ENCODE measurements around the gene RNF182. TPM values are rescaled to one million over a fixed set of nuclear protein-coding genes. Genes with fewer than 3 reads are reported as not detected.
"Not testable (repeated sequence)": the region's sequence is repeated elsewhere in the genome, so short reads cannot be mapped to it uniquely, and the experiment has no call there.

The RNF182 gene
- total RNA-seq, 1 experiment from 2014 or later: not detected

- Mint-ChIP-seq H3K27me3 (ENCODE audit: insufficient read depth, unreplicated experiment) (peaks cover 18% of the 10 kb centered on the region), H3K27ac (ENCODE audit: low read depth, unreplicated experiment) (no peak overlapping the region), H3K9me3 (ENCODE audit: unreplicated experiment) (no peaks in the 10 kb centered on the region), H3K4me1 (ENCODE audit: insufficient read depth, unreplicated experiment) (no peaks in the 10 kb centered on the region), H3K4me3 (ENCODE audit: unreplicated experiment) (no peak overlapping the region), H3K36me3 (ENCODE audit: insufficient read depth, unreplicated experiment) (no peaks in the 10 kb centered on the region)
- no peak for DNase-seq (ENCODE audit: unreplicated experiment)
- intact Hi-C loops (cut with micrococcal nuclease): no loop called here
- ChIA-PET POLR2A (interaction anchor here (0.9 kb wide), 1 partner anchor 9 kb away, joined by 3 read pairs; no protein-coding TSS in a partner anchor), CTCF (interaction anchor here (1.2 kb wide), 1 partner anchor 212 kb away, joined by 3 read pairs; no protein-coding TSS in a partner anchor)
- BruUV-seq (replicated peaks): no TSS peak
- TF ChIP-seq, protein P1, sequence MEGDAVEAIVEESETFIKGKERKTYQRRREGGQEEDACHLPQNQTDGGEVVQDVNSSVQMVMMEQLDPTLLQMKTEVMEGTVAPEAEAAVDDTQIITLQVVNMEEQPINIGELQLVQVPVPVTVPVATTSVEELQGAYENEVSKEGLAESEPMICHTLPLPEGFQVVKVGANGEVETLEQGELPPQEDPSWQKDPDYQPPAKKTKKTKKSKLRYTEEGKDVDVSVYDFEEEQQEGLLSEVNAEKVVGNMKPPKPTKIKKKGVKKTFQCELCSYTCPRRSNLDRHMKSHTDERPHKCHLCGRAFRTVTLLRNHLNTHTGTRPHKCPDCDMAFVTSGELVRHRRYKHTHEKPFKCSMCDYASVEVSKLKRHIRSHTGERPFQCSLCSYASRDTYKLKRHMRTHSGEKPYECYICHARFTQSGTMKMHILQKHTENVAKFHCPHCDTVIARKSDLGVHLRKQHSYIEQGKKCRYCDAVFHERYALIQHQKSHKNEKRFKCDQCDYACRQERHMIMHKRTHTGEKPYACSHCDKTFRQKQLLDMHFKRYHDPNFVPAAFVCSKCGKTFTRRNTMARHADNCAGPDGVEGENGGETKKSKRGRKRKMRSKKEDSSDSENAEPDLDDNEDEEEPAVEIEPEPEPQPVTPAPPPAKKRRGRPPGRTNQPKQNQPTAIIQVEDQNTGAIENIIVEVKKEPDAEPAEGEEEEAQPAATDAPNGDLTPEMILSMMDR (IDR thresholded peaks at IDR 0.05; ENCODE audit: unreplicated experiment): no peak
These were observed 8.0 kb downstream of the RNF182 start for GRCh38 chr6:13932785-13933184.

DNA sequence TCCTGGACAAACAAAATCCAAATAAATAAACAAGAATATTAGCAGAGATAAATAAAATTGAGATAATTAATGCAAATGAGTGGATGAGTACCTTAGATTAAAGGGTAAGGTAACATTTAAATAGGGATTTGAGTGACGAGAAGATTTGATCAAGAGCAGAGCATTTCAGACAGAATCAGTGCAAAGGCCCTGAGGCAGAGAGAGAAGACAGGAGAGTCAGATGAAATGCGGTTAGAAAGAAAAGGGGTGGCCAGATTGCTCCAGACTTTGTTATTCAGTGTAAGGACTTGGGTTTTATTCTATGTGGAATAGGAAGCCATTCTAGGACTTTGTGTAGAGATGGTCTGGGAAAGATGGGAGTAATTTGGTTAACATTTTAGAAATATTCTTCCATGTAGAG is 10.0 kb downstream of the RNF182 start:
- TF ChIP-seq, protein P1 (IDR thresholded peaks at IDR 0.05; ENCODE audit: unreplicated experiment): no peak
- Mint-ChIP-seq H3K27me3 (ENCODE audit: insufficient read depth, unreplicated experiment) (peaks cover 9% of the 10 kb centered on the region), H3K9me3 (ENCODE audit: unreplicated experiment) (no peaks in the 10 kb centered on the region), H3K4me1 (ENCODE audit: insufficient read depth, unreplicated experiment) (no peaks in the 10 kb centered on the region), H3K36me3 (ENCODE audit: insufficient read depth, unreplicated experiment) (no peaks in the 10 kb centered on the region), H3K27ac (ENCODE audit: low read depth, unreplicated experiment) (no peak overlapping the region), H3K4me3 (ENCODE audit: unreplicated experiment) (no peak overlapping the region)
- no TSS peak for BruUV-seq (replicated peaks)
- intact Hi-C loops (cut with micrococcal nuclease): no loop called here
- DNase-seq (ENCODE audit: unreplicated experiment): no peak
- POLR2A ChIA-PET: interaction anchor here (1.5 kb wide), 1 partner anchor 12 kb away, joined by 3 read pairs; no protein-coding TSS in a partner anchor
- CTCF ChIA-PET: interaction anchor here (0.7 to 1.3 kb wide), 2 partner anchors 60 to 132 kb away, joined by 3 to 4 read pairs; no protein-coding TSS in a partner anchor

DNA sequence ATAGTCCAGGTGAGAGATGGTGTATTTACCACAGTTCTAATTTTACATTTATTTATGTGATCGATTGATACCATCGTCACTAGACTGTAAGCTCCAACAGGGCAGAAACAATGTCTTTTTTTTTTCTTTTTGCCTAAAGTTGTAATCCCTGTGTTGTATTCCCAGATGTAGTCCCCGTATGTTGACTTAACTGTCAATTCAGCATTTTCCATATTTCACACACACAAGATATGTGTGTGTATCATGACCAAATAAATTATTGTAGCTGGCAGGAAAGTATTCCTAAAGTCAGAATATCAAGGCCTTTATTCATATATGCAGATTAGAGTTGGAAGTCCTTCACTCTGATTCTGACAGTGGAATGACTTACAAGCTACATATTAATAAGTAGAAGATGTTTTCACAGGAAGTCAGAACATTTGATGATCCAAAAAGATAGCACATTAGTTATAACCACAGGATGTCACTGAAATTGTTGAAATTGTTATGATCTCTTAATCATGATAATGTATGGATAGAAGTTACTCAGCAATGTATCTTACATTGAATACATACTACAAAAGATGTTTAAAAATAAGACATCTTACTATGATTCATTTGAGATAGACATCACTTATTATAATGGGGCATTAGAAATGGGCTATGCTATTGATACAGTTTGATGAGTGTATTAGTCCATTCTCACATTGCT is 10.6 kb downstream of the RNF182 start:
- POLR2A ChIA-PET: interaction anchor here (1.5 to 1.8 kb wide), 2 partner anchors 13 kb away, joined by 3 to 4 read pairs; no protein-coding TSS in a partner anchor
- no peaks in the 10 kb centered on the region for H3K4me1 Mint-ChIP-seq (ENCODE audit: insufficient read depth, unreplicated experiment)

GRCh38 chr6:13935881-13936261 is 11.1 kb downstream of the RNF182 start:
- DNase-seq (ENCODE audit: unreplicated experiment); BruUV-seq (replicated peaks); H3K4me3 Mint-ChIP-seq (ENCODE audit: unreplicated experiment); H3K36me3 Mint-ChIP-seq (ENCODE audit: insufficient read depth, unreplicated experiment); H3K9me3 Mint-ChIP-seq (ENCODE audit: unreplicated experiment); H3K27ac Mint-ChIP-seq (ENCODE audit: low read depth, unreplicated experiment); intact Hi-C loops (cut with micrococcal nuclease); H3K4me1 Mint-ChIP-seq (ENCODE audit: insufficient read depth, unreplicated experiment): not testable (repeated sequence)
- ChIA-PET POLR2A (interaction anchor here (1.8 kb wide), 1 partner anchor 13 kb away, joined by 4 read pairs; no protein-coding TSS in a partner anchor), CTCF (interaction anchor here (1.3 kb wide), 1 partner anchor 131 kb away, joined by 4 read pairs; no protein-coding TSS in a partner anchor)
- peaks cover 14% of the 10 kb centered on the region for H3K27me3 Mint-ChIP-seq (ENCODE audit: insufficient read depth, unreplicated experiment)

More for the DNA sequence above, 10.6 kb downstream of the RNF182 start:
- no peak for DNase-seq (ENCODE audit: unreplicated experiment)
- intact Hi-C loops (cut with micrococcal nuclease): no loop called here
- Mint-ChIP-seq H3K27ac (ENCODE audit: low read depth, unreplicated experiment) (no peak overlapping the region), H3K36me3 (ENCODE audit: insufficient read depth, unreplicated experiment) (no peaks in the 10 kb centered on the region), H3K9me3 (ENCODE audit: unreplicated experiment) (no peaks in the 10 kb centered on the region), H3K4me3 (ENCODE audit: unreplicated experiment) (no peak overlapping the region), H3K27me3 (ENCODE audit: insufficient read depth, unreplicated experiment) (peaks cover 13% of the 10 kb centered on the region)
- TF ChIP-seq, protein P1 (IDR thresholded peaks at IDR 0.05; ENCODE audit: unreplicated experiment): no peak
- BruUV-seq (replicated peaks): no TSS peak
- CTCF ChIA-PET: interaction anchor here (1.3 kb wide), 1 partner anchor 132 kb away, joined by 4 read pairs; no protein-coding TSS in a partner anchor
